Muscle of back (tissue), 13 donors: Measurements from ENCODE around the gene MPI. TPM values are rescaled to one million over a fixed set of nuclear protein-coding genes. Genes with fewer than 3 reads are reported as not detected.

Experiments used
- DNase-seq, 3 donors: peaks; one replicate each; pipeline versions ENCODE4 v3.0.0 to v3.0.0-alpha.2; 2013
- long read RNA-seq, 9 donors: transcript quantifications; one replicate each; lab custom pipeline, GENCODE V29; 2026
- polyA plus RNA-seq, 10 donors: library from polyadenylated mRNA; unstranded; fragments of 120-200 nt; gene quantifications; one replicate each; pipeline ENCODE4 v1.2.1, GENCODE V29; 2013; ENCODE audit not compliant: insufficient read length in 10 of 10

MPI gene
- 10 to 100 TPM; 47.8 to 64.6 (median 56.9) TPM for polyA plus RNA-seq
- long read RNA-seq, donor 1, full-length matches to known transcripts: 16 of 16 reads
- long read RNA-seq, donor 1, partial matches to known transcripts: 0 of 16 reads
- long read RNA-seq, donor 1, other reads (novel, unspliced or antisense): 0 of 16 reads
- long read RNA-seq, donor 2, full-length matches to known transcripts: 16 of 22 reads
- long read RNA-seq, donor 2, partial matches to known transcripts: 0 of 22 reads
- long read RNA-seq, donor 2, other reads (novel, unspliced or antisense): 6 of 22 reads
- long read RNA-seq, donor 3: 0 reads
- long read RNA-seq, donor 4, full-length matches to known transcripts: 11 of 11 reads
- long read RNA-seq, donor 4, partial matches to known transcripts: 0 of 11 reads
- long read RNA-seq, donor 4, other reads (novel, unspliced or antisense): 0 of 11 reads
- long read RNA-seq, donor 5, full-length matches to known transcripts: 17 of 22 reads
- long read RNA-seq, donor 5, partial matches to known transcripts: 0 of 22 reads
- long read RNA-seq, donor 5, other reads (novel, unspliced or antisense): 5 of 22 reads
- long read RNA-seq, donor 6, full-length matches to known transcripts: 18 of 23 reads
- long read RNA-seq, donor 6, partial matches to known transcripts: 0 of 23 reads
- long read RNA-seq, donor 6, other reads (novel, unspliced or antisense): 5 of 23 reads
- long read RNA-seq, donor 7, full-length matches to known transcripts: 16 of 16 reads
- long read RNA-seq, donor 7, partial matches to known transcripts: 0 of 16 reads
- long read RNA-seq, donor 7, other reads (novel, unspliced or antisense): 0 of 16 reads
- long read RNA-seq, donor 8, full-length matches to known transcripts: 13 of 13 reads
- long read RNA-seq, donor 8, partial matches to known transcripts: 0 of 13 reads
- long read RNA-seq, donor 8, other reads (novel, unspliced or antisense): 0 of 13 reads
- long read RNA-seq, donor 9, partial matches to known transcripts: 7 of 8 reads
- long read RNA-seq, donor 9, other reads (novel, unspliced or antisense): 0 of 8 reads

GRCh38 chr15:74889883-74890664 lies at the start of gene MPI:
Gene MPI, plus strand, starts transcription at chr15:74890042. Its CDS starts 32 bp downstream, at chr15:74890074.
- peak; percentile 81 to 96 (median 87) for DNase-seq

- DNase-seq: no peak
Observed at GRCh38 chr15:74840851-74841775, 48.7 kb upstream of the MPI start.

GRCh38 chr15:74841891-74842373 lies 47.9 kb upstream of the MPI start:
- DNase-seq: no peak

GRCh38 chr15:74842581-74843444 lies 47.0 kb upstream of the MPI start, which contains the start of gene ULK3:
Gene ULK3, minus strand, starts transcription at chr15:74843156. Its CDS starts 51 bp downstream, at chr15:74843105.
- peak; percentile 82 to 96 (median 90) for DNase-seq

GRCh38 chr15:74843445-74843828 lies 46.4 kb upstream of the MPI start:
- no peak for DNase-seq

GRCh38 chr15:74843891-74844299 lies 45.9 kb upstream of the MPI start:
- DNase-seq: no peak

GRCh38 chr15:74844319-74845207 lies 45.3 kb upstream of the MPI start:
- no peak for DNase-seq

- DNase-seq: no peak
Observed at GRCh38 chr15:74845208-74845568, 44.7 kb upstream of the MPI start.

- no peak for DNase-seq
Observed at GRCh38 chr15:74845581-74845980, 44.3 kb upstream of the MPI start.

GRCh38 chr15:74847432-74847831 lies 42.4 kb upstream of the MPI start:
- no peak for DNase-seq

GRCh38 chr15:74850393-74850792 lies 39.4 kb upstream of the MPI start:
- DNase-seq: no peak

GRCh38 chr15:74851960-74852359 lies 37.9 kb upstream of the MPI start:
- DNase-seq: no peak

- DNase-seq: no peak
Observed at GRCh38 chr15:74854453-74855022, 35.3 kb upstream of the MPI start.

GRCh38 chr15:74855857-74856256 lies 34.0 kb upstream of the MPI start:
- peak in 2 of 3 donors; percentile 60 to 65 for DNase-seq

- no peak for DNase-seq
Observed at GRCh38 chr15:74856537-74856936, 33.3 kb upstream of the MPI start.

- no peak for DNase-seq
Observed at GRCh38 chr15:74857082-74857655, 32.7 kb upstream of the MPI start.

- DNase-seq: no peak
Observed at GRCh38 chr15:74857671-74858368, 32.0 kb upstream of the MPI start.
